HL-60 (cell line): ENCODE results near the gene SLC2A4RG.
A peak's percentile ranks its signal among the peaks of the same experiment; 100 is the strongest.

Experiments used
- DNase-seq, 2 experiments: peaks; one replicate each; pipeline ENCODE4 v3.0.0-alpha.2; 2010 to 2020; ENCODE audit warnings: low read depth in 1 of 2, low spot score in 1 of 2
- H3K27ac ChIP-seq: fragments of 250-450 bp; sonication (Bioruptor Pico); replicated peaks from 2 replicates; pipeline ENCODE4 v1.5.1; 2020; ENCODE audit warnings: mild to moderate bottlenecking, moderate library complexity
- H3K27me3 ChIP-seq: fragments of 250-450 bp; sonication (Bioruptor Pico); 2 replicates; pipeline ENCODE4 v1.5.1; 2021; ENCODE audit warnings: mild to moderate bottlenecking, moderate library complexity; ENCODE audit not compliant: insufficient read depth, poor library complexity, severe bottlenecking
- H3K4me3 ChIP-seq: replicated peaks from 2 replicates; pipeline ENCODE4 v1.5.1; 2011; ENCODE audit warnings: mild to moderate bottlenecking, control low read depth, low read length; ENCODE audit not compliant: insufficient read depth
- CTCF ChIP-seq: IDR thresholded peaks from one replicate; pipeline ENCODE4 v1.5.1; 2011; ENCODE audit warnings: low read length, control low read depth, inconsistent platforms; ENCODE audit not compliant: insufficient read depth
- GABPA ChIP-seq: IDR thresholded peaks from 2 replicates; pipeline ENCODE4 v1.6.1; 2012; ENCODE audit warnings: low read depth
- POLR2AphosphoS5 ChIP-seq: IDR thresholded peaks from 2 replicates; pipeline ENCODE4 v1.6.1; 2012; ENCODE audit warnings: low read depth
- REST ChIP-seq: IDR thresholded peaks from 2 replicates; pipeline ENCODE4 v1.6.1; 2012; ENCODE audit warnings: low read depth; ENCODE audit not compliant: insufficient replicate concordance
- SPI1 ChIP-seq: IDR thresholded peaks from 2 replicates; pipeline ENCODE4 v1.6.1; 2012; ENCODE audit warnings: low read depth, mild to moderate bottlenecking, borderline replicate concordance

SLC2A4RG gene

GRCh38 chr20:63708301-63709148 lies 31.1 kb upstream of the SLC2A4RG start:
- H3K27ac ChIP-seq: peak overlapping the region; percentile 87
- peak overlapping the region; percentile 93 for H3K4me3 ChIP-seq
- TF ChIP-seq GABPA (no peak), SPI1 (no peak)

GRCh38 chr20:63709149-63709527 lies 30.4 kb upstream of the SLC2A4RG start:
- H3K27me3 ChIP-seq: no peaks in the 10 kb centered on the region
- peak overlapping the region; percentile 93 for H3K4me3 ChIP-seq
- TF ChIP-seq POLR2AphosphoS5: no peak
- no peak for TF ChIP-seq REST
- TF ChIP-seq SPI1: no peak
- TF ChIP-seq GABPA: no peak
- no peak for TF ChIP-seq CTCF
- DNase-seq: no peak
- H3K27ac ChIP-seq: peak overlapping the region; percentile 87

More at GRCh38 chr20:63708301-63709148, 31.1 kb upstream of the SLC2A4RG start:
- H3K27me3 ChIP-seq: no peaks in the 10 kb centered on the region
- DNase-seq: peak in 1 of 2 experiments; percentile 25

GRCh38 chr20:63711085-63711645 lies 28.4 kb upstream of the SLC2A4RG start:
- Histone ChIP-seq H3K4me3 (no peak overlapping the region), H3K27me3 (no peaks in the 10 kb centered on the region), H3K27ac (no peak overlapping the region)
- no peak for TF ChIP-seq POLR2AphosphoS5
- no peak for TF ChIP-seq SPI1
- TF ChIP-seq REST: no peak
- TF ChIP-seq CTCF: no peak
- no peak for TF ChIP-seq GABPA
- DNase-seq: no peak

GRCh38 chr20:63712191-63712590 lies 27.4 kb upstream of the SLC2A4RG start:
- Histone ChIP-seq H3K4me3 (no peak overlapping the region), H3K27ac (no peak overlapping the region), H3K27me3 (no peaks in the 10 kb centered on the region)
- no peak for DNase-seq
- no peak for TF ChIP-seq CTCF
- TF ChIP-seq GABPA: no peak
- no peak for TF ChIP-seq SPI1
- TF ChIP-seq POLR2AphosphoS5: no peak
- TF ChIP-seq REST: no peak
